OCI-LY7 (cell line): Measurements from ENCODE around the gene EFNA4. TPM values are rescaled to one million over a fixed set of nuclear protein-coding genes. Genes with fewer than 3 reads are reported as not detected.

Source experiments
- BruUV-seq: library from RNA; stranded (reverse); fragments of 400-500 nt; replicated peaks from 2 replicates; lab custom pipeline; 2021; lab: Mats Ljungman, UMichigan
- CTCF ChIA-PET: fragments of 300-600 bp; sonication (Branson Sonifier 250); formaldehyde crosslinking; loops from one replicate; lab custom pipeline; 2022; ENCODE audit warnings: antibody characterized with exemption; ENCODE audit not compliant: unreplicated experiment; lab: Charles Lee
- POLR2A ChIA-PET: fragments of 300-600 bp; sonication (Branson Sonifier 250); formaldehyde crosslinking; loops from one replicate; lab custom pipeline; 2022; ENCODE audit warnings: antibody characterized with exemption; lab: Charles Lee
- DNase-seq: peaks from one replicate; pipeline ENCODE4 v3.0.0-alpha.2; 2015; ENCODE audit warnings: low spot score
- H2AFZ ChIP-seq: fragments of 200-600 bp; sonication (generic), shearing (Covaris generic); 2 replicates; pipeline ENCODE4 v1.6.1; 2014; ENCODE audit warnings: mild to moderate bottlenecking, antibody characterized with exemption, low read length, moderate library complexity
- H3K27ac ChIP-seq: fragments of 200-600 bp; sonication (generic); 2 replicates; pipeline ENCODE4 v1.5.1; 2014; ENCODE audit warnings: mixed run types, low read depth, mild to moderate bottlenecking, moderate library complexity, low read length, inconsistent platforms; ENCODE audit not compliant: poor library complexity, severe bottlenecking
- H3K36me3 ChIP-seq: fragments of 200-600 bp; sonication (generic); 2 replicates; pipeline ENCODE4 v1.6.1; 2014; ENCODE audit warnings: mild to moderate bottlenecking, antibody characterized with exemption, low read length, moderate library complexity, mixed read lengths; ENCODE audit not compliant: insufficient read depth
- H3K4me1 ChIP-seq: fragments of 200-600 bp; sonication (generic); 2 replicates; pipeline ENCODE4 v1.5.1; 2014; ENCODE audit warnings: mild to moderate bottlenecking, low read length; ENCODE audit not compliant: insufficient read depth, poor library complexity, severe bottlenecking
- H3K4me2 ChIP-seq: fragments of 200-600 bp; sonication (generic); 2 replicates; pipeline ENCODE4 v1.6.1; 2014; ENCODE audit warnings: mild to moderate bottlenecking, low read length
- H3K4me3 ChIP-seq: fragments of 200-600 bp; sonication (generic); 2 replicates; pipeline ENCODE4 v1.5.1; 2014; ENCODE audit warnings: mild to moderate bottlenecking, low read depth, low read length; ENCODE audit not compliant: poor library complexity, severe bottlenecking
- H3K79me2 ChIP-seq: fragments of 200-600 bp; sonication (generic); 2 replicates; pipeline ENCODE4 v1.6.1; 2016; ENCODE audit warnings: low read depth, mild to moderate bottlenecking, low read length, moderate library complexity, mixed read lengths; ENCODE audit not compliant: insufficient read depth
- H3K9me2 ChIP-seq: fragments of 200-600 bp; sonication (generic); 2 replicates; pipeline ENCODE4 v1.6.1; 2016; ENCODE audit warnings: mild to moderate bottlenecking, low read length, mixed read lengths; ENCODE audit not compliant: insufficient read depth
- H3K9me3 ChIP-seq: fragments of 200-600 bp; sonication (generic); 2 replicates; pipeline ENCODE4 v1.6.1; 2014; ENCODE audit warnings: mild to moderate bottlenecking, mixed run types, low read length, mixed read lengths
- H4K20me1 ChIP-seq: fragments of 200-600 bp; sonication (generic); 2 replicates; pipeline ENCODE4 v1.6.1; 2014; ENCODE audit warnings: mild to moderate bottlenecking, antibody characterized with exemption, low read length, moderate library complexity, mixed read lengths; ENCODE audit not compliant: insufficient read depth
- CTCF ChIP-seq: fragments of 200-600 bp; sonication (generic); conservative IDR thresholded peaks from 2 replicates; pipeline ENCODE4 v1.5.1; 2014; ENCODE audit warnings: mild to moderate bottlenecking, antibody characterized with exemption, low read length, moderate library complexity, mixed read lengths
- EZH2phosphoT487 ChIP-seq: fragments of 200-600 bp; sonication (generic); IDR thresholded peaks from 2 replicates; pipeline ENCODE4 v1.6.1; 2018; ENCODE audit warnings: low read depth, borderline replicate concordance, mild to moderate bottlenecking, mixed run types, antibody characterized with exemption, low read length, moderate library complexity, mixed read lengths
- intact Hi-C: fragments of 100-400 bp; cut with micrococcal nuclease; formaldehyde crosslinking; loops from one replicate; pipeline ENCODE4 v1.10.0; 2022; ENCODE audit not compliant: unreplicated experiment
- total RNA-seq, 2 experiments: library from RNA; depleted of rRNA in 1 of 2; stranded (reverse); fragments of >200 nt in 1 of 2; shearing (Covaris generic) in 1 of 2; gene quantifications; 2 replicates each; pipeline ENCODE4 v1.2.3, GENCODE V29; 2014 to 2022

The EFNA4 gene
- total RNA-seq, 2 experiments from 2014 or later, result 9.0 to 10.5 TPM

GRCh38 chr1:155044812-155045657, 18.5 kb upstream of the EFNA4 start:
- Histone ChIP-seq H4K20me1 (no peaks in the 10 kb centered on the region), H3K27ac (no peak overlapping the region), H3K36me3 (no peaks in the 10 kb centered on the region), H3K9me3 (no peaks in the 10 kb centered on the region), H3K4me1 (peaks cover 11% of the 10 kb centered on the region), H2AFZ (no peak overlapping the region), H3K9me2 (no peaks in the 10 kb centered on the region), H3K79me2 (no peaks in the 10 kb centered on the region), H3K4me3 (no peak overlapping the region), H3K4me2 (no peak overlapping the region)
- CTCF ChIA-PET, result interaction anchor here (0.6 to 1.7 kb wide), 6 partner anchors 12 to 164 kb away, joined by 3 to 11 read pairs (median 4); no protein-coding TSS in a partner anchor
- POLR2A ChIA-PET, result interaction anchor here (0.7 to 1.4 kb wide), 6 partner anchors 8 to 485 kb away, joined by 3 to 6 read pairs (median 4); partner anchors contain the start of gene EFNA4
- intact Hi-C loops, result loop anchor here (1.0 to 2.0 kb wide), 2 partner anchors 16 to 39 kb away; no protein-coding TSS in a partner anchor
- TF ChIP-seq CTCF (peak; percentile 88), EZH2phosphoT487 (no peak)
- BruUV-seq, result no TSS peak
- peak; percentile 81 for DNase-seq

GRCh38 chr1:155048449-155049334, 14.8 kb upstream of the EFNA4 start:
- Histone ChIP-seq H3K4me2 (no peak overlapping the region), H3K27ac (no peak overlapping the region), H3K4me3 (no peak overlapping the region), H4K20me1 (no peaks in the 10 kb centered on the region), H3K9me3 (no peaks in the 10 kb centered on the region), H3K79me2 (no peaks in the 10 kb centered on the region), H2AFZ (no peak overlapping the region), H3K36me3 (no peaks in the 10 kb centered on the region), H3K4me1 (peaks cover 41% of the 10 kb centered on the region), H3K9me2 (no peaks in the 10 kb centered on the region)
- DNase-seq, result no peak
- TF ChIP-seq EZH2phosphoT487 (no peak), CTCF (no peak)
- POLR2A ChIA-PET, result no interaction called here
- no TSS peak for BruUV-seq
- intact Hi-C loops, result no loop called here
- CTCF ChIA-PET, result no interaction called here
